ENCODE data around the gene NPW. TPM values are rescaled to one million over a fixed set of nuclear protein-coding genes. Genes with fewer than 3 reads are reported as not detected.

Gene NPW
- total and polyA plus RNA-seq, 2 of the 8 experiments (the other 6 are each of a cell fraction or from before 2014, with no cell fraction given): 4.0 to 10.3 TPM

GRCh38 chr16:2037115-2037514 is 17.5 kb downstream of the NPW start:
- Histone ChIP-seq H3K4ac (replicated peaks; ENCODE audit: insufficient read length, low read depth, low read length) (no peak overlapping the region), H3K56ac (replicated peaks; ENCODE audit: insufficient read length, low read depth, low read length) (no peak overlapping the region), H2BK5ac (ENCODE audit: low read depth, low read length) (no peak overlapping the region), H3K4me1 (replicated peaks in 1 of 4; ENCODE audit: control insufficient read depth in 3 of 4, insufficient read depth in 4 of 4, low read length in 3 of 4) (peaks cover 0 to 4% (median 0%) of the 10 kb centered on the region in 4 experiments; a peak in 4 of 7 replicates), H3K9ac (replicated peaks in 1 of 4; ENCODE audit: extremely low read depth in 1 of 4, low read depth in 3 of 4, low read length in 3 of 4) (no peak overlapping the region), H3K27me3 (replicated peaks in 1 of 4; ENCODE audit: control insufficient read depth in 3 of 4, extremely low read depth in 1 of 4, insufficient read depth in 3 of 4, low read length in 3 of 4) (no peaks in the 10 kb centered on the region), H2AFZ (ENCODE audit: low read length) (no peak overlapping the region), H4K8ac (ENCODE audit: extremely low read depth, insufficient read depth, low read length) (no peak overlapping the region), H3K9me3 (ENCODE audit: insufficient read depth in 2 of 2, low read depth in 1 of 2, low read length in 1 of 2) (no peaks in the 10 kb centered on the region), H4K91ac (replicated peaks; ENCODE audit: insufficient read length, low read length) (no peak overlapping the region), H2BK120ac (replicated peaks; ENCODE audit: low read depth, low read length) (no peak overlapping the region), H4K20me1 (replicated peaks in 1 of 2; ENCODE audit: control insufficient read depth in 1 of 2, insufficient read depth in 2 of 2, low read length in 2 of 2) (peaks cover 0 to 2% of the 10 kb centered on the region in 2 experiments), H3K4me3 (ENCODE audit: extremely low read depth in 1 of 4, insufficient read depth in 2 of 4, low read depth in 3 of 4, low read length in 4 of 4) (no peak overlapping the region), H3K4me2 (ENCODE audit: insufficient read depth in 1 of 2, low read depth in 2 of 2, low read length in 2 of 2) (no peak overlapping the region), H4K5ac (ENCODE audit: insufficient read length, low read depth, low read length) (no peak overlapping the region), H3K23me2 (ENCODE audit: low read depth, low read length) (no peaks in the 10 kb centered on the region), H3K23ac (ENCODE audit: insufficient read length) (no peak overlapping the region), H2AK5ac (ENCODE audit: low read depth, low read length) (no peak overlapping the region), H2BK20ac (ENCODE audit: low read length) (no peak overlapping the region), H2BK12ac (ENCODE audit: low read depth, low read length) (no peak overlapping the region), H2BK15ac (ENCODE audit: low read length) (no peak overlapping the region), H3K36me3 (ENCODE audit: control insufficient read depth in 2 of 4, insufficient read depth in 4 of 4, low read length in 3 of 4) (no peaks in the 10 kb centered on the region), H3K18ac (ENCODE audit: extremely low read depth, low read length) (no peak overlapping the region), H3K79me1 (ENCODE audit: low read depth, low read length) (no peaks in the 10 kb centered on the region), H3K79me2 (ENCODE audit: control insufficient read depth in 1 of 2, insufficient read depth in 2 of 2, low read length in 2 of 2) (no peaks in the 10 kb centered on the region), H3K14ac (ENCODE audit: insufficient read length) (no peak overlapping the region), H3K27ac (ENCODE audit: low read depth, low read length) (no peak overlapping the region)
- ChIA-PET CTCF (ENCODE audit: partially characterized antibody) (interaction anchor here (0.8 to 3.0 kb wide), 4 partner anchors 10 to 25 kb away, joined by 3 to 14 read pairs (median 3); partner anchors contain the start of genes NTHL1 and TSC2), POLR2A (ENCODE audit: partially characterized antibody) (interaction anchor here (0.9 to 3.1 kb wide), 5 partner anchors 10 to 117 kb away, joined by 3 to 14 read pairs (median 5); partner anchors contain the start of genes NTHL1, TRAF7 and TSC2)
- DNase-seq (ENCODE audit: low read depth in 1 of 2, low spot score in 2 of 2) (no peak), FAIRE-seq (no peak)
- WGBS, 2 experiments (ENCODE audit: extremely low coverage in 1 of 2, insufficient coverage in 1 of 2, insufficient read length in 1 of 2, insufficient replicate concordance in 2 of 2, low coverage in 1 of 2, low lambda C conversion rate in 2 of 2, missing lambda C conversion rate in 1 of 2): 94% methylated on average over 13 of the region's 15 CpGs; no CpG with 5 or more reads in 1 of the 2 experiments
- TF ChIP-seq GTF2F1 (IDR thresholded peaks at IDR 0.05; ENCODE audit: borderline replicate concordance, low read depth, low read length): no peak
- TF ChIP-seq CEBPB (IDR thresholded peaks at IDR 0.05; ENCODE audit: low read depth, low read length): no peak
- no peak for TF ChIP-seq KDM1A (IDR thresholded peaks at IDR 0.05; ENCODE audit: borderline replicate concordance, low read length)
- no peak for TF ChIP-seq CTCF (IDR thresholded peaks at IDR 0.05; ENCODE audit: control extremely low read depth in 1 of 3, insufficient read depth in 1 of 3, low read depth in 1 of 3, low read length in 3 of 3)
- TF ChIP-seq E2F6 (IDR thresholded peaks at IDR 0.05): no peak
- TF ChIP-seq ATF2 (IDR thresholded peaks at IDR 0.05; ENCODE audit: low read length): no peak
